ENCODE measurements around the gene KIRREL1.
A peak's percentile ranks its signal among the peaks of the same experiment; 100 is the strongest.

KIRREL1 gene

DNA sequence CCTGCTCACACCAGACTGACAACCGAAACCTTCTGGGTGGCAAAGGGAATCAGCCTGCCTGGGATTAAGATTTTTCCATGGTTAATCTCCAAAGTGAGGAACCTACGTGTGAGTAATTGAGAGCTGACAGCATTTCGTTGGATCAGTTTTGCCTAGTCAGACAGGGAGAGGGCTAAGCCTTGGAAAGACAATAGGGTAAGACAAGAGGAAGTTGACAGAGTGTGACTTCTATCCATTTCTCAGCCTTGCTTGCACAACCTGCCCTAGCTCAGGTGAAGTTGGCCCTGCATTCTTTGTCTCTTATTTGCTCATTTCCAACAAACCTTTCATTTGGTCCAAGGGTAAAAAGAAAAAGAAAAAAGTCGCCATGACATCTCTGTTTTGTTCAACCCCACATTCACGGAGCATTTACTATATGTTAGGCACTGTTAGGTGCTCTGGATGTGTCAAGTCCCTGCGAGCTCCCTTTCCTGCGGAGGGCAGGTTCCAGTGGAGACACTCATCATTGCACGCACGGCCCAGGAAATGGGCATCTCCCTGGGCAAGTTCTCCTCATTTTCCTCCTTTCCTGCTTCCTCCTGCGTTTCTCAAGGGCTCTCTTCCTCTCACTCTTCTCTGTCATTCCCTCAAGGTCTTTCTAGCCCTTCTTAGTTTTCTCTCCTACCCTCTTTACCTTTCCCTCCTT lies 23.3 kb downstream of the KIRREL1 start:
- no peak for DNase-seq (ENCODE audit: insufficient read length, low spot score)
- FAIRE-seq = peak; percentile 64
- TF ChIP-seq, protein P1, sequence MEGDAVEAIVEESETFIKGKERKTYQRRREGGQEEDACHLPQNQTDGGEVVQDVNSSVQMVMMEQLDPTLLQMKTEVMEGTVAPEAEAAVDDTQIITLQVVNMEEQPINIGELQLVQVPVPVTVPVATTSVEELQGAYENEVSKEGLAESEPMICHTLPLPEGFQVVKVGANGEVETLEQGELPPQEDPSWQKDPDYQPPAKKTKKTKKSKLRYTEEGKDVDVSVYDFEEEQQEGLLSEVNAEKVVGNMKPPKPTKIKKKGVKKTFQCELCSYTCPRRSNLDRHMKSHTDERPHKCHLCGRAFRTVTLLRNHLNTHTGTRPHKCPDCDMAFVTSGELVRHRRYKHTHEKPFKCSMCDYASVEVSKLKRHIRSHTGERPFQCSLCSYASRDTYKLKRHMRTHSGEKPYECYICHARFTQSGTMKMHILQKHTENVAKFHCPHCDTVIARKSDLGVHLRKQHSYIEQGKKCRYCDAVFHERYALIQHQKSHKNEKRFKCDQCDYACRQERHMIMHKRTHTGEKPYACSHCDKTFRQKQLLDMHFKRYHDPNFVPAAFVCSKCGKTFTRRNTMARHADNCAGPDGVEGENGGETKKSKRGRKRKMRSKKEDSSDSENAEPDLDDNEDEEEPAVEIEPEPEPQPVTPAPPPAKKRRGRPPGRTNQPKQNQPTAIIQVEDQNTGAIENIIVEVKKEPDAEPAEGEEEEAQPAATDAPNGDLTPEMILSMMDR (IDR thresholded peaks at IDR 0.05; ENCODE audit: insufficient read depth, missing control alignments) = no peak

DNA sequence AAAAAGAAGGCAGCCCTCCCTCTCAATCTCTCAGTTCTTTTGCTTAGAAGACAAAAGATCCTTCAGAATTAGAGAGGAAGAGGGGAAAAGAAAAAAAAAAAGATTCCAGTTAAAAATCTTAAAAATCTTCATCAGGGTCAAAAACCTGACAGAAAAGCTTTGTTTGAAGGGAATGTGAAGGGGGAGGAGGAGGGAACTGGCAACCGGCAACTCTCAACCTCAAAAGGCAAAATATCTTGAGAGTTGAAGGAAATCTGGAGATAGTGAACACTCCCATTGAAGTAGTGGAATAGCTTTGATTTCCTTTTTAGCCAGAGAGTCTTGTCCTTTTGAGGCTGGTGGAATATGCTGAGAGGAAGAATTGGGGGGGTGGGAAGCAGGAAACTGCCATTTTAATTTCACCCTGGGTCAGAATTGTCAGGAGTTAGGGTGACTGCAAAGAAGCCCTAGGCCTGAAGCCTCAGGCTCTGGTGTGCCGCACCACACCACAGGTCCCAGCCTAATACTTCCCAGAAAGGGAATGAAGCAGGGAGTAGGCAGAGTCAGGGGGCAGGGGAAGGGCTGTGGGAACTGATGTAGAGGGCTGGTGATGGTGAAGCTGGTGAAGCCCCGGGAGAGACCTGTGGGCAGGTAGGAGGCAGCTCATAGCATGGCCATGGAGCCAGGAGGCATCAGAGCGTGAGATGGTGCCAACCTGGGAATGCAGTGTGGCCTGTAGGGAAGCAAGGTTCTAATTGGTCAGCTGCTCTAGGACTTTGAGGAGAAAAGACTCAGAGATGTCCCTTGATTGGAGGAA lies 24.6 kb downstream of the KIRREL1 start:
- FAIRE-seq (no peak), DNase-seq (ENCODE audit: insufficient read length, low spot score) (no peak)
- TF ChIP-seq, protein P1 (IDR thresholded peaks at IDR 0.05; ENCODE audit: insufficient read depth, missing control alignments) = no peak

DNA sequence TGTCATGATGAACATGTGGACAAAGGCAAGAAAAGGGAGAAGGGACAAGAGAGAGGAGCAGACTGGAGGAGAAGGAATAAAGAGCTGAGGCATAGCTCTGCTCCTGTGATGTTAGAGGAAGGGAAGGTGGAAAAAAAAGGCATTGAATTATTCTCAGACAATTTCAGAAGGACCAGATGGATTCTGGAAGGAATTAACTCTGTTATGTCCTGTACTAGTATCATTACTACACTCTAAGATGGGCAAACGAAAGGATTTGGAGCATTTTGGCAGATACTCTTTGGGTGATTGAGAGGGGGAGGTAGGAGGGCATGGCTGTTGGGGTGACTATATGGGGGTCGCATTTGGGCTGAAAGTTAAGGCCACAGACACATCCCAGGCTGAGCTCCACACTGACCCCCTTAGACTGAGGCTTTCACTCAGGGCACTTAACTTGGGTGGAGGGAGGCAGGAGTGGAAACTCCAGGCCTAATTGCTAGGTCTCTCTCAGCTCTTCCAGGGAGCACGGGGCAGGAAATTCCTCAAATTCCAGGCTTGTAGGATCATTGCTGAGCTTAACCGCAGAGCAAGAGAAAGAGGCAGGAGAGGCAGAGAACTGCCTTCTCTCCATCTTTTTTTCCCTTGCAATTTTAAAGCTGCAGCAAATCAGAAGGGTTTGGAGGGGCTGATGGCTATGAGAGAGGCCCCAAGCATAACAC lies 25.9 kb downstream of the KIRREL1 start:
- TF ChIP-seq, protein P1 (IDR thresholded peaks at IDR 0.05; ENCODE audit: insufficient read depth, missing control alignments) = no peak
- FAIRE-seq = no peak
- DNase-seq (ENCODE audit: insufficient read length, low spot score) = no peak

DNA sequence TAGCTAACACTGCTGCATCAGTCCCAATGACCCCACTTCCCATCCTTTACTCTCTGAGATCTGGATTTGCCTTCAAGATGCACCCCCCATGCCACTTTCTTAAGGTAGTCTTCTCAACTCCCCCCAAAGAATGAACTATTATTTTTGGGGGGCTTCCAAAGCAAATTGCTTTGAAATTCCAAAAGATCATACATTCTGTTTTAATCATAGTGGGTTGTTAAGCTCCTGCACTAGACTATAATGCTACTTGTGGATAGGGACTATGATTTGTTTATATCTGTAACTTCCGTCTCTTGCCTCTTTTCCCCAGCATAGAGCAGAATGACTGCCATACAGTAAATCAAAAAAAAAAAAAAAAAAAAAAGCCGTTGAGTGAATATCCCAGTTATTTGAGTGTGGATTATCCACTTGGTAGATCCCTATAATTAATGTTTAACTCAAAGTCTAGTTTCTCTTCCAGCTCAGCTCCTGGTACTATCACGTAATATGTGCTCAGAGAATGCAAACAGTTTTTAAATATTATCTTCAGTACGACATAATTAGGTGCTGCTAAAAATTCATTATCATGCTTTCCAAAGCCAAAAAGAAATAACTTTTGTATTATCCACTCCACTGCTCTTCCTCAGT lies 26.9 kb downstream of the KIRREL1 start:
- no peak for DNase-seq (ENCODE audit: insufficient read length, low spot score)
- FAIRE-seq = no peak
- TF ChIP-seq, protein P1 (IDR thresholded peaks at IDR 0.05; ENCODE audit: insufficient read depth, missing control alignments) = no peak

DNA sequence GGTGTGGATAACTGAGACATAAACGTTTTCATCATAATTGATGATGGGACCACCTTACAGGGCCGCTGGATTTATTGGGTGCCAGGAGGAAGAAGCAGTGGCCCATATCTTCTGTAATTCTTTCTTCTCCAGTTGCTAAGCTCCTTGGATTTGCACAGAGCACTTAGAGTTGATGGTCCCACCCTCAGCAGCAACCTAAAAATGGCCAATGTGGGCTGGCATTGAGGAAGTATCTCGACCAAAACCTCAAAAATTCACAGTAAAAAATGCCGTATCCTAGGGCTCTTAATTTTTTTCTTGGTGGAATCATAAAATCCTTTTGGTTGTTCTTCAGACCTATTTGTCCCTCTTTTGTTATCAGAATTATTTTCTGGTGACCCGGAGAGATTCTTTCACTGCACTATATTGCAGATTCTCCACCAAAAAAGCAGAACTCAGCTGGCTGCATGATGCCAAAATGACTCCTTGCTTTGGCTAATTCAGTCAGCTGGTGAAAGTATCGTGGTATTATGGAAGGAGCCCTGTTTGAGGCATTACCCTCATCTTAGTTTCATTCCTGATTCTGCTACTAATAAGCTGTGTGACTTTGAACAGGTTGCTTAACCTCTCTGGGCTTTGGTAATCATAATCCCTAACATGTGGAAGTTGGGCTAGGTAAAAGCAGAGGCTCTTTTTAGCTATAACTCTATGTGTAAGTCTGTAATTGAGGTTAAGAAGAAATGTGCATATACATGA lies 27.6 kb downstream of the KIRREL1 start:
- FAIRE-seq (peak; percentile 58), DNase-seq (ENCODE audit: insufficient read length, low spot score) (no peak)
- TF ChIP-seq, protein P1 (IDR thresholded peaks at IDR 0.05; ENCODE audit: insufficient read depth, missing control alignments) = no peak

DNA sequence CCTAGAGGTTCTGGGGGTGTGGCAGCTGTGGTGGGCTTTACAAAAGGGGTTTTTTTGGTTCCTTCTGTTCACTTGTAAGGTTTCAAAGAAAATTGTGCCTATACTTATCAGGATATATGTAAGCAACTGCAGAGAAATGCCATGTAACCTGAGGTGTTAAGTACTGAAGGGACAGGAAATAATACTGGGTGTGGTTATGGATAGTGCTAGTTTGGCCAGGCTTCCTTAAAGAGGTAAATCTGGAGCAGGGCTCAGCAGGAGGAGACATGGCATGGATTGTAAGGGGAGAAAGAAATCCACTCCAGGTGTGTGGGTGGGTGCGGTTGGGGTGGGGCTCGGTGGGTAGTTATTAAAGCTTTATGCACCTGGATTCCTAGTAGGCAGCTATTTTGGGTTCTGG lies 28.3 kb downstream of the KIRREL1 start:
- TF ChIP-seq, protein P1 (IDR thresholded peaks at IDR 0.05; ENCODE audit: insufficient read depth, missing control alignments) = no peak
- FAIRE-seq = no peak
- DNase-seq (ENCODE audit: insufficient read length, low spot score) = no peak
